ENCODE data around the gene IKZF1.

The IKZF1 gene

GRCh38 chr7:50309721-50310120 is 5.2 kb downstream of the IKZF1 start:
- Histone ChIP-seq H2AFZ (ENCODE audit: low read depth) (no peak overlapping the region), H3K4me1 (ENCODE audit: low read depth, poor library complexity, severe bottlenecking) (peaks cover 46% of the 10 kb centered on the region), H4K20me1 (ENCODE audit: insufficient read depth) (no peaks in the 10 kb centered on the region), H3K36me3 (ENCODE audit: insufficient read depth) (no peaks in the 10 kb centered on the region), H3K4me2 (peak overlapping the region; percentile 89), H3K27me3 (ENCODE audit: insufficient read depth, low read depth) (no peaks in the 10 kb centered on the region), H3K27ac (peak overlapping the region; percentile 93), H3K4me3 (IDR thresholded peaks at IDR 0.05; ENCODE audit: insufficient read depth, low read depth, low read length) (no peak overlapping the region), H3K9ac (peak overlapping the region; percentile 91), H3K79me2 (ENCODE audit: insufficient read depth, low read depth) (peaks cover 100% of the 10 kb centered on the region)
- no peak for TF ChIP-seq CTCF (conservative IDR thresholded peaks at IDR 0.05; ENCODE audit: low read depth, low read length)

GRCh38 chr7:50310361-50310760 is 5.8 kb downstream of the IKZF1 start:
- Histone ChIP-seq H3K27me3 (ENCODE audit: insufficient read depth, low read depth) (no peaks in the 10 kb centered on the region), H2AFZ (ENCODE audit: low read depth) (no peak overlapping the region), H3K4me1 (ENCODE audit: low read depth, poor library complexity, severe bottlenecking) (peaks cover 49% of the 10 kb centered on the region), H4K20me1 (ENCODE audit: insufficient read depth) (no peaks in the 10 kb centered on the region), H3K4me3 (IDR thresholded peaks at IDR 0.05; ENCODE audit: insufficient read depth, low read depth, low read length) (peak overlapping the region; percentile 72), H3K79me2 (ENCODE audit: insufficient read depth, low read depth) (peaks cover 100% of the 10 kb centered on the region), H3K27ac (peak overlapping the region; percentile 93), H3K36me3 (ENCODE audit: insufficient read depth) (no peaks in the 10 kb centered on the region), H3K4me2 (peak overlapping the region; percentile 89), H3K9ac (peak overlapping the region; percentile 91)
- TF ChIP-seq CTCF (conservative IDR thresholded peaks at IDR 0.05; ENCODE audit: low read depth, low read length): no peak

DNA sequence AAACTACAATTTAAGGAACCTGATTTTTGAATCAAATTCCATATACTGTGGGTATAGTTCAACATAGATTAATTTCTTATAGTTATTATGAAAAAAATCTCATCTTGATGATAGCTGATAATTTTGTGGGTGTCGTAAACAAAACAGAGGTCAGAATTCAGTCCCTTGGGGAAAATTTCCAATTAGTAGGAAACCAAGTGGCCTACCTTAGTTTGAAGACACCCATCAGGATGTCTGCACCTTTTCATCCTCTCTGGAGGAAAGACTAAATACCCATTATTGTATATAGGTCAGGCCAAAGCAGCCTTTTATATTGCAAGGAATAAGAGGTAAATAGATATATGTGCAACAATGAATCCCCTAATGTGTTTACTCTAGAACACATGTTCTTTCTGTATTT is 6.4 kb downstream of the IKZF1 start:
- Histone ChIP-seq H3K27me3 (ENCODE audit: insufficient read depth, low read depth) (no peaks in the 10 kb centered on the region), H3K9ac (peak overlapping the region; percentile 91), H3K4me3 (IDR thresholded peaks at IDR 0.05; ENCODE audit: insufficient read depth, low read depth, low read length) (peak overlapping the region; percentile 72), H3K4me1 (ENCODE audit: low read depth, poor library complexity, severe bottlenecking) (peaks cover 49% of the 10 kb centered on the region), H4K20me1 (ENCODE audit: insufficient read depth) (no peaks in the 10 kb centered on the region), H2AFZ (ENCODE audit: low read depth) (no peak overlapping the region), H3K4me2 (peak overlapping the region; percentile 89), H3K79me2 (ENCODE audit: insufficient read depth, low read depth) (peaks cover 100% of the 10 kb centered on the region), H3K27ac (peak overlapping the region; percentile 93), H3K36me3 (ENCODE audit: insufficient read depth) (no peaks in the 10 kb centered on the region)
- TF ChIP-seq CTCF (conservative IDR thresholded peaks at IDR 0.05; ENCODE audit: low read depth, low read length): no peak

- peaks cover 59% of the 10 kb centered on the region for H3K4me1 ChIP-seq (ENCODE audit: low read depth, poor library complexity, severe bottlenecking)
- no peaks in the 10 kb centered on the region for H3K27me3 ChIP-seq (ENCODE audit: insufficient read depth, low read depth)
- H3K9ac ChIP-seq: peak overlapping the region; percentile 91; the same call in 1 of the 2 replicates
- peak overlapping the region; percentile 93 for H3K27ac ChIP-seq
- H4K20me1 ChIP-seq (ENCODE audit: insufficient read depth): no peaks in the 10 kb centered on the region
- TF ChIP-seq CTCF (conservative IDR thresholded peaks at IDR 0.05; ENCODE audit: low read depth, low read length): no peak
- no peaks in the 10 kb centered on the region for H3K36me3 ChIP-seq (ENCODE audit: insufficient read depth)
- H3K4me2 ChIP-seq: peak overlapping the region; percentile 89
- H2AFZ ChIP-seq (ENCODE audit: low read depth): no peak overlapping the region
- H3K4me3 ChIP-seq (IDR thresholded peaks at IDR 0.05; ENCODE audit: insufficient read depth, low read depth, low read length): no peak overlapping the region
- H3K79me2 ChIP-seq (ENCODE audit: insufficient read depth, low read depth): peaks cover 100% of the 10 kb centered on the region
These were observed 8.0 kb downstream of the IKZF1 start for GRCh38 chr7:50312250-50313162.
